Mammary epithelial cell (primary cell): Measurements from ENCODE around the gene CACNG4.

ENCODE experiments used
- EZH2 ChIP-seq: IDR thresholded peaks from 2 replicates; pipeline ENCODE4 v1.6.1; 2012; ENCODE audit warnings: low read length, inconsistent platforms, borderline replicate concordance
- TF ChIP-seq, protein P1 (sequence below), 2 donors: IDR thresholded peaks in 1 of 2; conservative IDR thresholded peaks in 1 of 2; 2 replicates each; pipeline ENCODE4 v1.5.1; 2011 to 2012; ENCODE audit warnings: inconsistent platforms in 2 of 2, low read length in 2 of 2, mild to moderate bottlenecking in 2 of 2, control low read depth in 1 of 2, low read depth in 1 of 2; ENCODE audit not compliant: insufficient read depth in 1 of 2; ENCODE audit errors: extremely low read depth in 1 of 2

DNA sequence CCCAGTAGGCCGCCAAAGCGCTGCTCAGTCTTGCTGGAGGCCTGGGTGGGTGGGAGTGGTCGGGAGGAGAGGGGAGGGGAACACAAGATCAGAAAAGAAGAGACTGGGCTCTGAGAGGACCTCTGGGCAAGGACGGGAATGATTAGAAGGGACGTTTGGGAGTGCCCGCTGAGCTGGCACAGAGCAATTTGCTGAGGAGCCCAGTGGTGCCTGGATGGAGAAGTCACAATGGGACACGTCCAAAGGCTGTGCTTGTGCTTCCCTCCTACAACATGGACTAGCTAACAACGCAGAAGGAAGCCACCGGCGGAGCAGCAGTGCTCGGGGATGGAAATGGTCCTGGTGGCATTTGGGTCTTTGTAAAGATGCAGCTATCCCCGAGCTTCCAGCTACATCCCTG lies 45.6 kb upstream of the CACNG4 start:
- TF ChIP-seq, protein P1, sequence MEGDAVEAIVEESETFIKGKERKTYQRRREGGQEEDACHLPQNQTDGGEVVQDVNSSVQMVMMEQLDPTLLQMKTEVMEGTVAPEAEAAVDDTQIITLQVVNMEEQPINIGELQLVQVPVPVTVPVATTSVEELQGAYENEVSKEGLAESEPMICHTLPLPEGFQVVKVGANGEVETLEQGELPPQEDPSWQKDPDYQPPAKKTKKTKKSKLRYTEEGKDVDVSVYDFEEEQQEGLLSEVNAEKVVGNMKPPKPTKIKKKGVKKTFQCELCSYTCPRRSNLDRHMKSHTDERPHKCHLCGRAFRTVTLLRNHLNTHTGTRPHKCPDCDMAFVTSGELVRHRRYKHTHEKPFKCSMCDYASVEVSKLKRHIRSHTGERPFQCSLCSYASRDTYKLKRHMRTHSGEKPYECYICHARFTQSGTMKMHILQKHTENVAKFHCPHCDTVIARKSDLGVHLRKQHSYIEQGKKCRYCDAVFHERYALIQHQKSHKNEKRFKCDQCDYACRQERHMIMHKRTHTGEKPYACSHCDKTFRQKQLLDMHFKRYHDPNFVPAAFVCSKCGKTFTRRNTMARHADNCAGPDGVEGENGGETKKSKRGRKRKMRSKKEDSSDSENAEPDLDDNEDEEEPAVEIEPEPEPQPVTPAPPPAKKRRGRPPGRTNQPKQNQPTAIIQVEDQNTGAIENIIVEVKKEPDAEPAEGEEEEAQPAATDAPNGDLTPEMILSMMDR (conservative IDR thresholded peaks at IDR 0.05 in 1 of 2, IDR thresholded peaks at IDR 0.05 in 1 of 2; ENCODE audit: extremely low read depth in 1 of 2, insufficient read depth in 1 of 2, low read depth in 1 of 2, low read length in 2 of 2): no peak
- no peak for TF ChIP-seq EZH2
